ENCODE measurements around the gene CENPN. TPM values are rescaled to one million over a fixed set of nuclear protein-coding genes. Genes with fewer than 3 reads are reported as not detected.

The CENPN gene
- total RNA-seq, 1 experiment from 2014 or later = 78.6 TPM

GRCh38 chr16:80962879-80963278 lies 44.1 kb upstream of the CENPN start:
- Histone ChIP-seq H3K23ac (ENCODE audit: insufficient read length, low read depth, low read length) (no peak overlapping the region), H2BK5ac (ENCODE audit: insufficient read length, low read length) (no peak overlapping the region), H4K8ac (replicated peaks; ENCODE audit: insufficient read length, low read depth, low read length) (no peak overlapping the region), H3K27ac (ENCODE audit: insufficient read length, low read depth, low read length) (no peak overlapping the region), H2BK120ac (ENCODE audit: low read depth, low read length, poor library complexity, severe bottlenecking) (no peak overlapping the region), H2AK5ac (ENCODE audit: insufficient read length, low read length) (no peak overlapping the region), H3T11ph (ENCODE audit: low read length) (no peak overlapping the region), H3K79me1 (ENCODE audit: insufficient read depth, low read depth, low read length, poor library complexity, severe bottlenecking) (no peaks in the 10 kb centered on the region), H3K14ac (ENCODE audit: insufficient read depth, low read length) (no peak overlapping the region), H3K27me3 (ENCODE audit: insufficient read depth, low read length) (no peaks in the 10 kb centered on the region), H4K5ac (ENCODE audit: insufficient read length, low read depth, low read length) (no peak overlapping the region), H3K9me3 (ENCODE audit: control insufficient read depth, low read depth, low read length) (no peaks in the 10 kb centered on the region), H3K79me2 (ENCODE audit: insufficient read depth, low read length) (no peaks in the 10 kb centered on the region), H3K4me1 (ENCODE audit: insufficient read depth, low read length) (no peaks in the 10 kb centered on the region), H2BK15ac (ENCODE audit: low read depth, low read length) (no peak overlapping the region), H3K4ac (ENCODE audit: low read depth, low read length) (no peak overlapping the region), H4K91ac (ENCODE audit: insufficient read length, low read depth, low read length) (no peak overlapping the region), H2BK20ac (ENCODE audit: low read depth, low read length, poor library complexity, severe bottlenecking) (no peak overlapping the region), H2AFZ (ENCODE audit: low read length) (no peak overlapping the region), H3K18ac (ENCODE audit: insufficient read length, low read depth, low read length) (no peak overlapping the region), H2BK12ac (ENCODE audit: insufficient read length, low read depth, low read length) (no peak overlapping the region), H3K9ac (ENCODE audit: extremely low read depth, insufficient read length, low read length) (no peak overlapping the region), H4K20me1 (ENCODE audit: control insufficient read depth, insufficient read depth, insufficient read length) (peaks cover 2% of the 10 kb centered on the region), H3K56ac (ENCODE audit: insufficient read length, low read depth, low read length) (no peak overlapping the region), H3K23me2 (ENCODE audit: insufficient read length, low read depth, low read length, poor library complexity, severe bottlenecking) (no peaks in the 10 kb centered on the region), H3K4me2 (ENCODE audit: insufficient read depth, insufficient read length, low read length) (no peak overlapping the region)
- Mint-ChIP-seq H3K27me3 (ENCODE audit: low read depth) (peaks cover 5% of the 10 kb centered on the region; the same call in 1 of the 2 replicates), H3K4me3 (no peak overlapping the region), H3K9me3 (peaks cover 13 to 20% of the 10 kb centered on the region in 2 experiments; a peak in 4 of 5 replicates), H3K27ac (no peak overlapping the region), H3K4me1 (no peaks in the 10 kb centered on the region), H3K36me3 (ENCODE audit: insufficient read depth in 1 of 3, low read depth in 3 of 3) (peaks cover 0 to 5% (median 4%) of the 10 kb centered on the region in 3 experiments; a peak in 2 of 7 replicates)
- TF ChIP-seq, protein P1, sequence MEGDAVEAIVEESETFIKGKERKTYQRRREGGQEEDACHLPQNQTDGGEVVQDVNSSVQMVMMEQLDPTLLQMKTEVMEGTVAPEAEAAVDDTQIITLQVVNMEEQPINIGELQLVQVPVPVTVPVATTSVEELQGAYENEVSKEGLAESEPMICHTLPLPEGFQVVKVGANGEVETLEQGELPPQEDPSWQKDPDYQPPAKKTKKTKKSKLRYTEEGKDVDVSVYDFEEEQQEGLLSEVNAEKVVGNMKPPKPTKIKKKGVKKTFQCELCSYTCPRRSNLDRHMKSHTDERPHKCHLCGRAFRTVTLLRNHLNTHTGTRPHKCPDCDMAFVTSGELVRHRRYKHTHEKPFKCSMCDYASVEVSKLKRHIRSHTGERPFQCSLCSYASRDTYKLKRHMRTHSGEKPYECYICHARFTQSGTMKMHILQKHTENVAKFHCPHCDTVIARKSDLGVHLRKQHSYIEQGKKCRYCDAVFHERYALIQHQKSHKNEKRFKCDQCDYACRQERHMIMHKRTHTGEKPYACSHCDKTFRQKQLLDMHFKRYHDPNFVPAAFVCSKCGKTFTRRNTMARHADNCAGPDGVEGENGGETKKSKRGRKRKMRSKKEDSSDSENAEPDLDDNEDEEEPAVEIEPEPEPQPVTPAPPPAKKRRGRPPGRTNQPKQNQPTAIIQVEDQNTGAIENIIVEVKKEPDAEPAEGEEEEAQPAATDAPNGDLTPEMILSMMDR (conservative IDR thresholded peaks at IDR 0.05) = no peak
- no CpG with 5 or more reads among the region's 2 CpGs for WGBS (ENCODE audit: extremely low coverage, insufficient read length, low lambda C conversion rate)
- DNase-seq = no peak
